ENCODE results near the gene ZSWIM8.
"Not testable (repeated sequence)": the region's sequence is repeated elsewhere in the genome, so short reads cannot be mapped to it uniquely, and the experiment has no call there.

The ZSWIM8 gene

GRCh38 chr10:73785211-73785720 lies at the start of gene ZSWIM8:
Gene ZSWIM8 (plus strand): TSS chr10:73785606. CDS start chr10:73785879, 273 bp downstream.
- ATAC-seq (peak; percentile 89), DNase-seq (peak; percentile 86)

GRCh38 chr10:73740501-73741254 lies 44.7 kb upstream of the ZSWIM8 start:
- not testable (repeated sequence) for ATAC-seq, DNase-seq

GRCh38 chr10:73742454-73742734 lies 43.0 kb upstream of the ZSWIM8 start:
- DNase-seq (no peak), ATAC-seq (no peak)

- no peak for ATAC-seq
- DNase-seq: no peak
Observed at GRCh38 chr10:73743327-73743904, 42.0 kb upstream of the ZSWIM8 start.

- ATAC-seq (peak; percentile 93), DNase-seq (peak; percentile 95)
Observed at GRCh38 chr10:73743905-73744663, 41.3 kb upstream of the ZSWIM8 start, which contains the start of gene SEC24C. Gene SEC24C (plus strand): TSS chr10:73744372. CDS start chr10:73746833, 2,461 bp downstream.

- peak; percentile 44 for ATAC-seq
- DNase-seq: peak; percentile 73
Observed at GRCh38 chr10:73744664-73744975, 40.8 kb upstream of the ZSWIM8 start.

GRCh38 chr10:73746721-73747120 lies 38.7 kb upstream of the ZSWIM8 start:
- ATAC-seq (no peak), DNase-seq (no peak)

GRCh38 chr10:73750819-73751218 lies 34.6 kb upstream of the ZSWIM8 start:
- DNase-seq (no peak), ATAC-seq (no peak)

GRCh38 chr10:73756183-73756582 lies 29.2 kb upstream of the ZSWIM8 start:
- no peak for DNase-seq
- no peak for ATAC-seq

GRCh38 chr10:73758704-73759511 lies 26.5 kb upstream of the ZSWIM8 start:
- DNase-seq: no peak
- ATAC-seq: no peak

GRCh38 chr10:73759512-73760115 lies 25.8 kb upstream of the ZSWIM8 start:
- ATAC-seq (peak; percentile 53), DNase-seq (no peak)

GRCh38 chr10:73761781-73762180 lies 23.6 kb upstream of the ZSWIM8 start:
- DNase-seq (no peak), ATAC-seq (no peak)

- DNase-seq (no peak), ATAC-seq (no peak)
Observed at GRCh38 chr10:73762915-73763314, 22.5 kb upstream of the ZSWIM8 start.

GRCh38 chr10:73763343-73763742 lies 22.1 kb upstream of the ZSWIM8 start:
- no peak for DNase-seq
- no peak for ATAC-seq

GRCh38 chr10:73765066-73765465 lies 20.3 kb upstream of the ZSWIM8 start:
- ATAC-seq (no peak), DNase-seq (no peak)

- ATAC-seq (no peak), DNase-seq (peak; percentile 52)
Observed at GRCh38 chr10:73768881-73769280, 16.5 kb upstream of the ZSWIM8 start.

GRCh38 chr10:73769396-73769795 lies 16.0 kb upstream of the ZSWIM8 start:
- no peak for DNase-seq
- ATAC-seq: no peak

GRCh38 chr10:73771722-73772280 lies 13.6 kb upstream of the ZSWIM8 start:
- DNase-seq (peak; percentile 87), ATAC-seq (peak; percentile 2)

GRCh38 chr10:73772281-73773151 lies 12.9 kb upstream of the ZSWIM8 start:
- peak; percentile 76 for ATAC-seq
- peak; percentile 87 for DNase-seq

- DNase-seq (peak; percentile 42), ATAC-seq (no peak)
Observed at GRCh38 chr10:73773152-73773879, 12.1 kb upstream of the ZSWIM8 start.

All from stimulated activated naive CD8-positive, alpha-beta T cell treated with anti-CD3 and anti-CD28 coated beads, Interleukin-15, Interleukin-2, amounts not matched to agents 100 U/mL and 50 U/mL, for 24 hours (primary cell).